K562 (cell line): Measurements from ENCODE around the gene PTPRR. TPM values are rescaled to one million over a fixed set of nuclear protein-coding genes. Genes with fewer than 3 reads are reported as not detected.
A peak's percentile ranks its signal among the peaks of the same experiment; 100 is the strongest.

Experiments used
- ATAC-seq: fragments of 200-7000 bp; cut with Tn5 transposase; 3 replicates; pipeline ENCODE4 v1.9.1; 2020; ENCODE audit warnings: moderate library complexity
- BruUV-seq: library from RNA; stranded (reverse); fragments of 400-500 nt; replicated peaks from 2 replicates; lab custom pipeline; 2021; lab: Mats Ljungman, UMichigan
- CTCF ChIA-PET: fragments of 300-600 bp; formaldehyde crosslinking; extraction: SDS; loops from one replicate; lab custom pipeline; 2021; ENCODE audit warnings: low intra/inter-chr PET ratio; lab: Yijun Ruan, JAX
- POLR2A ChIA-PET: fragments of 300-600, 350-650 bp; sonication (Branson Sonifier 250); formaldehyde crosslinking; extraction: SDS; loops from one replicate; lab custom pipeline; 2021; ENCODE audit warnings: antibody characterized with exemption, inconsistent platforms; lab: Yijun Ruan, JAX
- DNase-seq, 4 experiments: peaks; one replicate each; pipeline versions ENCODE4 v3.0.0 to v3.0.0-alpha.2; 2011 to 2018; ENCODE audit warnings: low spot score in 3 of 4, mixed read lengths in 3 of 4; ENCODE audit errors: extremely low read depth in 1 of 4
- FAIRE-seq: peaks from 2 replicates; lab custom pipeline; 2011; peaks lifted over from hg19 to GRCh38; lab: Jason Lieb, UNC
- H2AFZ ChIP-seq: 2 replicates; pipeline ENCODE4 v1.6.0; 2011; ENCODE audit warnings: low read depth, low read length, control low read depth, inconsistent platforms
- H3K27ac ChIP-seq: fragments of 200-600 bp; 3 replicates; pipeline ENCODE4 v1.8.0; 2011; ENCODE audit warnings: low read depth, mild to moderate bottlenecking, control low read depth, inconsistent platforms, low read length, moderate library complexity, mixed read lengths; ENCODE audit errors: extremely low read depth
- H3K27me3 ChIP-seq, 2 experiments: fragments of 300-600 bp in 1 of 2; 2 replicates in 1 of 2; 3 replicates in 1 of 2; pipeline versions ENCODE4 v1.6.0 to v1.8.0; 2011; ENCODE audit warnings: inconsistent platforms in 2 of 2, low read length in 2 of 2, mild to moderate bottlenecking in 1 of 2, mixed read lengths in 1 of 2, moderate library complexity in 1 of 2; ENCODE audit not compliant: control insufficient read depth in 2 of 2, insufficient read depth in 2 of 2
- H3K36me3 ChIP-seq: fragments of 300-600 bp; 3 replicates; pipeline ENCODE4 v1.8.0; 2011; ENCODE audit warnings: mild to moderate bottlenecking, low read length, inconsistent platforms; ENCODE audit not compliant: control insufficient read depth, insufficient read depth
- H3K4me1 ChIP-seq, 2 experiments: fragments of 200-600 bp in 1 of 2; replicated peaks in 1 of 2; 2 replicates in 1 of 2; 3 replicates in 1 of 2; pipeline versions ENCODE4 v1.5.1 to v1.8.0; 2011; ENCODE audit warnings: inconsistent platforms in 2 of 2, low read length in 2 of 2, mild to moderate bottlenecking in 1 of 2, mixed read lengths in 1 of 2, moderate library complexity in 1 of 2; ENCODE audit not compliant: control insufficient read depth in 2 of 2, insufficient read depth in 2 of 2
- H3K4me2 ChIP-seq: 2 replicates; pipeline ENCODE4 v1.6.1; 2011; ENCODE audit warnings: low read length, control low read depth, inconsistent platforms, mixed read lengths; ENCODE audit not compliant: insufficient read depth
- H3K4me3 ChIP-seq: fragments of 200-600 bp; sonication (generic), shearing (Covaris generic); 2 replicates; pipeline ENCODE4 v1.5.1; 2016; ENCODE audit warnings: control low read depth, inconsistent platforms
- H3K79me2 ChIP-seq: fragments of 200-600 bp; 3 replicates; pipeline ENCODE4 v1.8.0; 2011; ENCODE audit warnings: low read length, inconsistent platforms; ENCODE audit not compliant: control insufficient read depth, insufficient read depth
- H3K9ac ChIP-seq, 2 experiments: 2 replicates each; pipeline versions ENCODE4 v1.6.0 to v1.6.1; 2011; ENCODE audit warnings: low read depth in 2 of 2, low read length in 2 of 2, control low read depth in 1 of 2, inconsistent platforms in 1 of 2, mild to moderate bottlenecking in 1 of 2, mixed read lengths in 1 of 2; ENCODE audit not compliant: insufficient read depth in 1 of 2
- H3K9me1 ChIP-seq: one replicate; pipeline ENCODE4 v1.6.0; 2011; ENCODE audit warnings: inconsistent platforms, mild to moderate bottlenecking, low read length, moderate library complexity; ENCODE audit not compliant: control insufficient read depth, insufficient read depth
- H3K9me3 ChIP-seq: replicated peaks from 2 replicates; pipeline ENCODE4 v1.5.1; 2011; ENCODE audit warnings: low read depth, low read length, inconsistent platforms; ENCODE audit not compliant: control insufficient read depth, insufficient read depth
- H4K20me1 ChIP-seq: replicated peaks from 2 replicates; pipeline ENCODE4 v1.6.1; 2011; ENCODE audit warnings: low read length, inconsistent platforms, mixed read lengths; ENCODE audit not compliant: control insufficient read depth, insufficient read depth
- BRCA1 ChIP-seq, 2 experiments: fragments of 450-650 bp in 1 of 2; sonication (generic) in 1 of 2; formaldehyde crosslinking in 1 of 2; IDR thresholded peaks; 2 replicates each; pipeline versions ENCODE4 v1.5.0 to v1.6.1; 2017 to 2020; ENCODE audit warnings: mild to moderate bottlenecking in 1 of 2, missing genetic modification reagents in 1 of 2
- CHD1 ChIP-seq: fragments of 200-600 bp; sonication (generic); IDR thresholded peaks from one replicate; pipeline ENCODE4 v1.6.1; 2012; ENCODE audit warnings: mild to moderate bottlenecking, moderate library complexity, low read length, inconsistent platforms
- E2F3 ChIP-seq: fragments of 250-450 bp; sonication (Bioruptor Pico); IDR thresholded peaks from 2 replicates; pipeline ENCODE4 v1.4.0; 2020; ENCODE audit warnings: mild to moderate bottlenecking
- ETS2 ChIP-seq: IDR thresholded peaks from 2 replicates; pipeline ENCODE4 v1.6.1; 2016; ENCODE audit warnings: borderline replicate concordance, missing genetic modification characterization, mild to moderate bottlenecking, moderate library complexity, missing compliant biosample characterization; ENCODE audit not compliant: poor library complexity, severe bottlenecking
- HCFC1 ChIP-seq: IDR thresholded peaks from 2 replicates; pipeline ENCODE4 v1.6.1; 2012; ENCODE audit warnings: low read depth, low read length, improper control_type of control experiment
- HMGN3 ChIP-seq: IDR thresholded peaks from 2 replicates; pipeline ENCODE4 v1.6.1; 2011; ENCODE audit warnings: borderline replicate concordance, low read depth, mild to moderate bottlenecking, mixed read lengths, low read length; ENCODE audit not compliant: insufficient read length; ENCODE audit errors: extremely low read depth
- NRF1 ChIP-seq, 2 experiments: fragments of 450-650 bp; IDR thresholded peaks in 1 of 2; conservative IDR thresholded peaks in 1 of 2; 2 replicates each; pipeline ENCODE4 v1.6.1; 2014; ENCODE audit warnings: mild to moderate bottlenecking in 2 of 2
- PHF20 ChIP-seq: fragments of 450-650 bp; IDR thresholded peaks from 2 replicates; pipeline ENCODE4 v1.6.1; 2018; ENCODE audit not compliant: partially characterized antibody
- RFX7 ChIP-seq: fragments of 250-450 bp; sonication (Bioruptor Pico); IDR thresholded peaks from 2 replicates; pipeline ENCODE4 v1.5.1; 2021; ENCODE audit warnings: mild to moderate bottlenecking
- SUPT5H ChIP-seq: fragments of 450-650 bp; IDR thresholded peaks from 2 replicates; pipeline ENCODE4 v1.6.1; 2016
- TAF1 ChIP-seq: IDR thresholded peaks from 2 replicates; pipeline ENCODE4 v1.6.1; 2011; ENCODE audit warnings: mild to moderate bottlenecking, low read length, moderate library complexity; ENCODE audit not compliant: insufficient read depth, control insufficient read depth, severe bottlenecking; ENCODE audit errors: extremely low read depth
- ZFPM2 ChIP-seq: fragments of 250-450 bp; sonication (Bioruptor Pico); IDR thresholded peaks from 2 replicates; pipeline ENCODE4 v1.5.1; 2022; ENCODE audit warnings: mild to moderate bottlenecking
- WGBS: fragments of 100-300 bp; shearing (Covaris generic); methylation state at CpG from one replicate; pipeline ENCODE4 v1.1.6; 2016; ENCODE audit warnings: low coverage, mixed read lengths; ENCODE audit not compliant: insufficient coverage; ENCODE audit errors: missing lambda C conversion rate; 5-methylcytosine and 5-hydroxymethylcytosine counted together
- in situ Hi-C: fragments of 300-500 bp; cut with MboI; formaldehyde crosslinking; loops from 4 replicates; pipeline ENCODE4 v1.15.0; 2018; ENCODE audit warnings: inconsistent platforms, mixed read lengths
- intact Hi-C: fragments of 100-400 bp; cut with micrococcal nuclease; formaldehyde crosslinking; loops from 2 replicates; pipeline ENCODE4 v1.14.2; 2022
- polyA plus RNA-seq, 8 experiments: library from polyadenylated mRNA; depleted of rRNA in 4 of 8; stranded (reverse) in 5 of 8; unstranded in 3 of 8; fragments of >200 nt; fragmentation: Nextera tagmentation in 2 of 8; fragmentation: Illumina TruSeq in 1 of 8; extraction: Ambion mirVana in 2 of 8; extraction: Trizol in 1 of 8; gene quantifications; 2 replicates each; pipeline versions ENCODE4 v1.2.1 to v1.2.3, GENCODE V29; 2011 to 2014; ENCODE audit warnings: inconsistent platforms in 1 of 8, missing spikeins in 1 of 8
- total RNA-seq, 7 experiments: library from RNA; depleted of rRNA in 6 of 7; stranded (reverse); fragments of >200 nt in 6 of 7; fragmentation: Illumina TruSeq in 2 of 7; extraction: Trizol in 2 of 7; gene quantifications; 2 replicates each; pipeline versions ENCODE4 v1.2.1 to v1.2.3, GENCODE V29; 2011 to 2021; ENCODE audit warnings: low replicate concordance in 1 of 7

The PTPRR gene
- total and polyA plus RNA-seq, 9 of the 15 experiments (the other 6 are each of a cell fraction or from before 2014, with no cell fraction given), result 6.6 to 41.7 (median 12.3) TPM

GRCh38 chr12:70645494-70646317 is 274.8 kb downstream of the PTPRR start (continued):
- TF ChIP-seq ETS2 (tag) (no peak), HMGN3 (no peak), PHF20 (no peak), NRF1 (conservative IDR thresholded peaks at IDR 0.05 in 1 of 2, IDR thresholded peaks at IDR 0.05 in 1 of 2) (no peak)

- WGBS, result 74% methylated on average over 2 of the region's 2 CpGs
- no TSS peak for BruUV-seq
- DNase-seq, result no peak
- Histone ChIP-seq H3K27ac (peak overlapping the region; percentile 82), H3K9ac (no peak overlapping the region), H4K20me1 (no peaks in the 10 kb centered on the region), H3K36me3 (peaks cover 4% of the 10 kb centered on the region; the same call in 1 of the 3 replicates), H3K4me1 (peaks cover 2 to 28% of the 10 kb centered on the region in 2 experiments; a peak in 4 of 5 replicates), H3K79me2 (no peaks in the 10 kb centered on the region), H3K4me3 (no peak overlapping the region), H3K9me3 (no peaks in the 10 kb centered on the region), H3K27me3 (no peaks in the 10 kb centered on the region), H3K4me2 (no peak overlapping the region), H2AFZ (peak overlapping the region; percentile 82; the same call in 1 of the 2 replicates), H3K9me1 (no peaks in the 10 kb centered on the region)
- intact Hi-C loops (no loop called here), in situ Hi-C loops (no loop called here)
- ATAC-seq, result no peak
- POLR2A ChIA-PET, result no interaction called here
- FAIRE-seq, result no peak
- CTCF ChIA-PET, result no interaction called here
- no peak for TF ChIP-seq BRCA1 (IDR thresholded peaks at IDR 0.05)
- TF ChIP-seq BRCA1 (CRISPR knock-in tag; IDR thresholded peaks at IDR 0.05), result no peak
- no peak for TF ChIP-seq SUPT5H
- no peak for TF ChIP-seq E2F3 (CRISPR knock-in tag)
- no peak for TF ChIP-seq ZFPM2 (CRISPR knock-in tag)
- no peak for TF ChIP-seq TAF1
- TF ChIP-seq CHD1, result no peak
- no peak for TF ChIP-seq RFX7 (CRISPR knock-in tag)
- TF ChIP-seq HCFC1, result no peak
Observed at GRCh38 chr12:70644861-70645260, 275.7 kb downstream of the PTPRR start.
